H7 (cell line): ENCODE data around the gene BPIFB4. TPM values are rescaled to one million over a fixed set of nuclear protein-coding genes. Genes with fewer than 3 reads are reported as not detected.
A peak's percentile ranks its signal among the peaks of the same experiment; 100 is the strongest.

Experiments
- DNase-seq: peaks from one replicate; pipeline ENCODE4 v3.0.0; 2012
- H3K27me3 ChIP-seq: 2 replicates; pipeline ENCODE4 v1.6.0; 2011; ENCODE audit warnings: mild to moderate bottlenecking, low read length; ENCODE audit not compliant: control insufficient read depth, insufficient read depth
- H3K36me3 ChIP-seq: replicated peaks from 2 replicates; pipeline ENCODE4 v1.5.1; 2011; ENCODE audit warnings: low read length; ENCODE audit not compliant: control insufficient read depth, insufficient read depth
- H3K4me3 ChIP-seq: 2 replicates; pipeline ENCODE4 v1.5.1; 2011; ENCODE audit warnings: low read depth, mild to moderate bottlenecking, control low read depth, low read length, moderate library complexity; ENCODE audit not compliant: insufficient read depth
- total RNA-seq: library from RNA; depleted of rRNA; stranded (reverse); fragments of >200 nt; shearing (Covaris generic); gene quantifications from 2 replicates; pipeline ENCODE4 v1.2.3, GENCODE V29; 2014

The BPIFB4 gene
- total RNA-seq, 1 experiment from 2014 or later, result not detected

GRCh38 chr20:33051333-33051732 is 28.1 kb upstream of the BPIFB4 start:
- H3K4me3 ChIP-seq, result no peak overlapping the region
- no peaks in the 10 kb centered on the region for H3K36me3 ChIP-seq

GRCh38 chr20:33053291-33054106 is 25.9 kb upstream of the BPIFB4 start, which contains the start of gene BPIFB3:
Gene BPIFB3 (plus strand): TSS chr20:33053903. CDS start chr20:33055436, 1,533 bp downstream.
- Histone ChIP-seq H3K4me3 (no peak within 1 kb of the TSS), H3K27me3 (no peaks in the 10 kb centered on the region), H3K36me3 (no peaks in the 10 kb centered on the region)
- DNase-seq, result peak; percentile 73

More at GRCh38 chr20:33051333-33051732, 28.1 kb upstream of the BPIFB4 start:
- H3K27me3 ChIP-seq, result no peaks in the 10 kb centered on the region
- no peak for DNase-seq

DNA sequence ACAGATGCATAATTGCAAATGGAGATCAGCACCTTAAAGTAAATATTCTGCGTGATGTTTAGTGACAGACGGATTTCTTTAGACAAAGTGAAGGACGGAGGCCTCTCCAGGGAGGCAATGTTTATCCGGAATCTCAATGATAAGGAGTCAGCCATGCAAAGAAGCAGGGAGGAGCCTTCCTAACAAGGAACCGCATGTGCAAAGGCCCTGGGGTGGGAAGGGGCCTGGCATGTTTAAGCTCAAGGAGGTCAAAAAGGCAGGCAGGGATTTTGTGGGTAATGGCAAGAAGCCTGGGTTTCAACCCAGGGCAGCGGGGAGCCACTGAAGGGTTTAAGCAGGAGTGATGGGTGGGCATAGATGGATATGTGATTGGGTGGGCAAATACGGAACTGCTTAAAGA is 25.1 kb upstream of the BPIFB4 start:
- H3K27me3 ChIP-seq, result no peaks in the 10 kb centered on the region
- no peaks in the 10 kb centered on the region for H3K36me3 ChIP-seq
- H3K4me3 ChIP-seq, result no peak overlapping the region
- DNase-seq, result no peak

DNA sequence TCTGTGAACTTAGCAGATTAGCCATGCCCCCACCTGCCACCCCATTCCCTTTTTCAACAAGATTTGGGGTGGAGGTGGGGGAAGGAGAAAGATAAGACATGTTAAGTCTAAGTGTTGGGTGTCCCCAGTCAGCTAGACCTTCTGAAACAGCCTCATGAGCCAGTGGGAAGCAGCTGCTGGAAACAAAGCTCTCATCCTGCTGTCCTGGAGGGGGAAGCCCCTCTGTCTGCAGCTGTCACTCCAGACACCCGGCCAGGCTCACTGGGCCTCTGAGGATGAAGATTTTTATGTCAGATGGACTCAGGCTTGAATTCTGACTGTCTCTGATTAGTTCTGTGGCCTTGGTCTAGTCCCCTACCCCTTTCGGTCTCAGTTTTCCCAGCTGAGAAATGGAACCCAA is 24.7 kb upstream of the BPIFB4 start:
- Histone ChIP-seq H3K4me3 (no peak overlapping the region), H3K36me3 (no peaks in the 10 kb centered on the region), H3K27me3 (no peaks in the 10 kb centered on the region)
- DNase-seq, result no peak

GRCh38 chr20:33059136-33059535 is 20.3 kb upstream of the BPIFB4 start:
- H3K4me3 ChIP-seq, result no peak overlapping the region
- no peaks in the 10 kb centered on the region for H3K36me3 ChIP-seq
- DNase-seq, result no peak
- no peaks in the 10 kb centered on the region for H3K27me3 ChIP-seq

- Histone ChIP-seq H3K36me3 (no peaks in the 10 kb centered on the region), H3K4me3 (no peak overlapping the region), H3K27me3 (no peaks in the 10 kb centered on the region)
- DNase-seq, result peak; percentile 75
Observed at GRCh38 chr20:33059741-33060390, 19.6 kb upstream of the BPIFB4 start.

DNA sequence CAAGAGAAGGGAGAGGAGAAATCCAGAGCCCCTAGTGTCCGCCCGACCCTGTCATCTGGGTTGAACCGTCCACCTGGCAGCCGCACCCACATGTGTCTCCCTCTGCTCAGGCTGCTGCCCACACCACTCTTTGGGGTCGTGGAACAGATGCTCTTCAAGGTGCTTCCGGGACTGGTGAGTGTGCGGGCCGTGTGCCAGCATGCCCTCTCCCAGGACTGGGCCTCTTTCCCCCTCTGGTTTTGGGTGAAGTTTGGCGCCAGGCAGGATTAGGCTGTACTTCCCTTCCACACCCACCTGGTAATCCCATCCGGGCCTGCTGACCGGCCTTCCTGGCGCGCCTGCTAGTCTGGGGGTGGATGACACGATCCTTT is 17.8 kb upstream of the BPIFB4 start:
- DNase-seq, result no peak
- Histone ChIP-seq H3K4me3 (no peak overlapping the region), H3K27me3 (no peaks in the 10 kb centered on the region), H3K36me3 (no peaks in the 10 kb centered on the region)

DNA sequence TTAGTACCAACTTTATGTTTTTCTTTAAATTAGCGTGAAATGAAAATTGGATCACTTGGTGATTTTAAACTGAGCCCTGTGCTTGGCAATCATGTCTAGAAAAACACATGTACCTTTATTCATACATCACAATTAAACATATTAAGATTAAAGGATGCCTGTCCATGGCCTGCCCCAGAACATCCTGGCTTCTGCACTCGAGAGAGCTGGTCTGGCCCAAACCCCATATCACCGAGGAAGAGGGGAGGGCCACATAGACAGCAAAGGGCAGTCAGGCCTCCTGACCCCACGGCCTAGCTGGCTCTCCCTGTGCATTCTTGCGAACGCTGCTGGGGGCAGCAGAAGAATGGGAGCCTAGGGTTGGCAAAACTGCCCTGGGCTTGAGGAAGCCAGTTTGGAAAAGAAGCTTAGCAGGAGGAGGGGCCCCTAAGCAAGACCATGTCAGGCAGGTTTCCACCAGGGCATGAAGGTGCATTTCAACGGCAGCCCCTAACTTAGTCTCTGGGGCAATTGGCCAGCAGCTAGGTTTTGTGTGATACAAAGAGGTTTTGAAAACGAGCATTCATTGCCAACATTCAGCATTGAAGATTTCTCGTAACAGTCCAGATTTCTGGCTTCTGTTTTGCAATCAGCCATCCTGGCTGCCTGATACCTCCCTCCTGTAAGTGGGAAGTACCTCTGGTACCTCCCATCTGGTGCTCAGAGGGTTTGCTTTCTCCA is 17.2 kb upstream of the BPIFB4 start:
- H3K27me3 ChIP-seq, result no peaks in the 10 kb centered on the region
- no peak for DNase-seq
- no peaks in the 10 kb centered on the region for H3K36me3 ChIP-seq
- H3K4me3 ChIP-seq, result no peak overlapping the region

- DNase-seq, result no peak
- no peak overlapping the region for H3K4me3 ChIP-seq
- no peaks in the 10 kb centered on the region for H3K36me3 ChIP-seq
- H3K27me3 ChIP-seq, result no peaks in the 10 kb centered on the region
Observed at GRCh38 chr20:33062825-33063149, 16.7 kb upstream of the BPIFB4 start.

DNA sequence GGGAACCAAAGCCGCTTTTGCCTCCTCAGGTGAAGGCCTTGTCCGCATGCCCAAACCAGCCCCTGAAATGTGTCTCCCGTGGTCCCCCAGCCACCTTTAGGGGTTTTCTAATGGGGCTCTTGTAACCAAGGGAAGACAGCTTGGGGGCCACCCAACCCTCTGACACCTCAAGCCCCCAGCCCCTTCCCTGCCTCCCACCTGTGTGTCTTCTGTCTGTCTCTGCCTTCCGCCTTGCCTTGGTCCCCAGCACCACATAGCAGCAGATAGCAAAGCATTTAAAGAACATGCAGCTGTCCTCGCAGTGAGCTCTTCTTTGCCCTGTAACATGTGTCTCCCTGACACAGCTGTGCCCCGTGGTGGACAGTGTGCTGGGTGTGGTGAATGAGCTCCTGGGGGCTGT is 16.2 kb upstream of the BPIFB4 start:
- no peaks in the 10 kb centered on the region for H3K27me3 ChIP-seq
- H3K36me3 ChIP-seq, result no peaks in the 10 kb centered on the region
- H3K4me3 ChIP-seq, result no peak overlapping the region
- no peak for DNase-seq

GRCh38 chr20:33064572-33065287 is 14.7 kb upstream of the BPIFB4 start:
- Histone ChIP-seq H3K4me3 (no peak overlapping the region), H3K27me3 (no peaks in the 10 kb centered on the region), H3K36me3 (no peaks in the 10 kb centered on the region)
- no peak for DNase-seq

DNA sequence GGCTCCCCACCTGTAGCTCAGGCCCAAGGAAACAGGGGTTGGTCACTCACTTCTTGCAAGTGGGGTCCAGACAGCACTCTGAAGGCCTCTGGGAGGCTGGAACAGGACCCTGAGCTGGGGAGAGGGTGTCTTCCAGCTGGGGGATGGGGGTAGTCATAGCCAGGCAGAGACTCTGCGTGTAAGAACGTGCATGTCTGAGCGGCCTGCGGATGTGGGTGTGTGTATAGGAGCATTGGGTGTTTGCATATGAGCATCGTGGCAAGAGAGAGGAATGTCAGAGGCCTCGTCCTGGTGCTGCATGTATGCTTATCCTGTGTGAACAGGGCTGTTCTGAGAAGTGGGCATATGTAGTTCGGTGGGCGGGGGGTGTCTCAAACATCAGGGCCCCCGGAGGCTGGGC is 13.7 kb upstream of the BPIFB4 start:
- Histone ChIP-seq H3K27me3 (no peaks in the 10 kb centered on the region), H3K36me3 (no peaks in the 10 kb centered on the region), H3K4me3 (no peak overlapping the region)
- DNase-seq, result no peak

- Histone ChIP-seq H3K4me3 (no peak overlapping the region), H3K36me3 (no peaks in the 10 kb centered on the region), H3K27me3 (no peaks in the 10 kb centered on the region)
- no peak for DNase-seq
Observed at GRCh38 chr20:33067806-33068205, 11.6 kb upstream of the BPIFB4 start.

DNA sequence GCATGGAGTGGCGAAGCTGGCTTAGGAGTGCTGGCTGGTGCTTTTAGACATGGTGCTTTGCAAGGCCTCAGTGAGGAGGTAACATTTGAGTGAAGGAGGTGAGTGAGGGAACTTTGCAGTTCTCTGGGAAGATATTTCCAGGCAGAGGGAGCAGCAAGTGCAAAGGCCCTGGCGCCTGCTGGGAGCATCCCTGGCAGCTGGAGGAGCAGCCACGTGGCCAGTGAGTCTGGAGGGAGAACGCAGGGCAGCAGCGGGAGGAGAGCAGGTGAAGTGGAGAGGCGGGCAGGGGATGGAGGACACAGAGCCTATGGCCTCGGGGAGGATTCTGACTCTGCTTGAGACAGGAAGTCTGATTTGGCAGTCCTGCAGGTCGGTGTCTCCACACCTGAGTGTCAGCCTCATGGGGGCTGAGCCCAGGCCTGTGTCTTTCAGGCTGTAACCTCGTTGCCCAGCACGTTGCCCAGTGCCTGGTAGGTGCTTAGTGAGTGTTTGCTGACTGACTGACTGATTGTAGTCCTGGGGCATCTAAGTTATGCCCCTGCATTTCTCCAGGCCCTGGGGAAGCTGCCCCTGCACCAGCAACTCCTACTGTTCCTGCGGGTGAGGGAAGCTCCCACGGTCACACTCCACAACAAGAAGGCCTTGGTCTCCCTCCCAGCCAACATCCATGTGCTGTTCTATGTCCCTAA is 11.0 kb upstream of the BPIFB4 start:
- Histone ChIP-seq H3K27me3 (no peaks in the 10 kb centered on the region), H3K4me3 (no peak overlapping the region), H3K36me3 (no peaks in the 10 kb centered on the region)
- DNase-seq, result no peak
